ENCODE measurements around the gene RPL22.

Gene RPL22

DNA sequence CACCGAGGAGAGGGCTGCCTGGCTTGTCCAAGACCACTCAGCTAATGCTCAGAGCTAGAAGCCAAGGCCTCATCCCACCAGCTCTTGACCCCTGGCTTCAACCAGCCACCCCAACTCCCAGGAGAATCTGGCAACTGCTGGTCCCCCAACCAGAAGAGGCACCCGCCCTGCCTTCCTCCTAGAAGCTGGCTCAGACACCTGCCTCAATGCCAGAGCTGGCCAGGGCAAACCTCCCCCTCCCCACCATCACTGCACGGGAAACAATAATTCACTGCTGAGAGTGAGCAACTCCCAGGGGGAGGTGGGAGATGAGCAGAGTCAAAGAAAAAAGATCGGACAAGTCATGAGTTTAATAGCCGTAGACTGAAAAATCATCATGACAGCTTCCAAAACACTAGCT, 22.6 kb downstream of the RPL22 start:
- TF ChIP-seq CTCF (IDR thresholded peaks at IDR 0.05; ENCODE audit: borderline replicate concordance, insufficient read depth, low read depth, low read length) = no peak
- H3K4me3 ChIP-seq (ENCODE audit: low read depth, low read length) = no peak overlapping the region

DNA sequence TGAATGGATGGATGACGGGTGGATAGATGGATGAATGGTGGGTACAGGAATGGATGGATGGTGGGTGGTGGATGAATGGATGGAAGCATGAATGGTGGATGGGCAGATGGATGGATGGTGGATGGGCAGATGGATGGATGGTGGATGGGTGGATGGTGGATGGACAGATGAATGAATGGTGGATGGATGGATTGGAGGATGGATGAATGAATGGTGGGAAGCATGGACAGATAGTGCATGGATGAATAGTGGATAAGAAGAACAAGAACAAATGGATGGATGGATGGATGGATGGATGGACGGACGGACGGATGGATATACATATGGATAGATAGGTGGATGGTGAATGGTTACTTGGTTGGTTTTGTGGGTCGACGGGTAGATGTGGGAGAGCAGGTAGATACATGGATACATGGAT, 24.0 kb downstream of the RPL22 start:
- no peak for TF ChIP-seq CTCF (IDR thresholded peaks at IDR 0.05; ENCODE audit: borderline replicate concordance, insufficient read depth, low read depth, low read length)
- H3K4me3 ChIP-seq (ENCODE audit: low read depth, low read length) = no peak overlapping the region

DNA sequence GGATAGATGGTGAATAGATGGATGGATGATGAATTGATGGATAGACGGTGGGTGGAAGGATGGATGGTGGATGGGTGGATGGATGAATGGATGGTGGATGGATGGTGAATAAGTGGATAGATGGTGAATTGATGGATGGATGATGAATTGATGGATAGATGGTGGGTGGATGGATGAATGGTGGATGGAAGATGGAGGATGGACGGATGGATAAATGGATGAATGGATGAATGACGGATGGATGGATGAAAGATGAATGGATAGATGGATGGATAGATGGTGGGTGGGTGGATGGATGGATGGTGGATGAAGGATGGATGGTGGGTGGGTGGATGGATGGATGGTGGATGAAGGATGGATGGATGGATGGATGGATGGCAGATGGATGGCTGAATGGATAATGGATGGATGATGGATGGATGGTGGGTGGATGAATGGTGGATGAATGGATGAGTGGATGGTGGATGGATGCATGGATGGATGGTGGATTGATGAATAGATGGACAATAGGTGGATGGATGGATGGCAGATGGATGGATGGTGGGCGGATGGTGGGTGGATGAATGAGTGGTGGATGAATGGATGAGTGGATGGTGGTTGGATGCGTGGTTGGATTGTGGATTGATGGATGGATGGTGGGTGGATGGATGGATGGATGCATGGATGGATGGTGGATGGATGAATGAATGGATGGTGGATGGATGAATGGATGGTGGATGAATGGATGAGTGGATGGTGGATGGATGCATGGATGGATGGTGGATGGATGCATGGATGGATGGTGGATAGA, 24.6 kb downstream of the RPL22 start:
- no peak for TF ChIP-seq CTCF (IDR thresholded peaks at IDR 0.05; ENCODE audit: borderline replicate concordance, insufficient read depth, low read depth, low read length)
- H3K4me3 ChIP-seq (ENCODE audit: low read depth, low read length) = no peak overlapping the region

DNA sequence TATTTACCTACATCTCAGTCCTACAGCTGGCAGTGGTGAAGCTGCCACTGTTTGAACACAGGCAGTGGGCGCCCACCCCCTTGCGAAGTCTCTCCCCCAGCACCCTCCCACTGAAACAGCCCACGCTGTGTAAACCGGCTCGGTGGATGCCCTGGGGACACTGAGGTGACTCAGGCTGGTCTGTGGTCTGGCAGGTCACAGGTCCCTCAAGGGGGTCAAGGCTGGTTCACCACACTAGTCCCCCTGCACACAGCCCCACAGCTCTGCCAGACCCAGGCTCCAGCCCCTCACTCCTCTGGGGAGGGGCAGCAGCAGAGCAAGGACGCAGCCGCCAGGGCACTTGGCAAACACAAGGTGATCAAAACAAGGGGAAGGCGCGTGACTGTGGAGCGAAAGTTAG, 26.8 kb downstream of the RPL22 start:
- no peak overlapping the region for H3K4me3 ChIP-seq (ENCODE audit: low read depth, low read length)
- TF ChIP-seq CTCF (IDR thresholded peaks at IDR 0.05; ENCODE audit: borderline replicate concordance, insufficient read depth, low read depth, low read length) = no peak

GRCh38 chr1:6171548-6172124, 27.8 kb downstream of the RPL22 start:
- no peak overlapping the region for H3K4me3 ChIP-seq (ENCODE audit: low read depth, low read length)
- TF ChIP-seq CTCF (IDR thresholded peaks at IDR 0.05; ENCODE audit: borderline replicate concordance, insufficient read depth, low read depth, low read length) = no peak

GRCh38 chr1:6170742-6171201, 28.6 kb downstream of the RPL22 start:
- no peak overlapping the region for H3K4me3 ChIP-seq (ENCODE audit: low read depth, low read length)
- TF ChIP-seq CTCF (IDR thresholded peaks at IDR 0.05; ENCODE audit: borderline replicate concordance, insufficient read depth, low read depth, low read length) = no peak

Measured in GM12875 (cell line).